Body of pancreas (tissue), 4 donors: Measurements from ENCODE around the gene KIAA1217.

Experiments used
- POLR2A ChIP-seq, 3 donors: fragments of 450-650 bp; IDR thresholded peaks; one replicate each; pipeline ENCODE4 v1.6.1; 2016; ENCODE audit warnings: antibody characterized with exemption in 3 of 3, mild to moderate bottlenecking in 2 of 3
- TF ChIP-seq, protein P1 (sequence below), 7 experiments: fragments of 450-650 bp in 4 of 7; fragments of 200-600 bp in 3 of 7; sonication (generic) in 3 of 7; IDR thresholded peaks; one replicate each; pipeline ENCODE4 v1.5.1; 2016 to 2019; ENCODE audit warnings: antibody characterized with exemption in 7 of 7

DNA sequence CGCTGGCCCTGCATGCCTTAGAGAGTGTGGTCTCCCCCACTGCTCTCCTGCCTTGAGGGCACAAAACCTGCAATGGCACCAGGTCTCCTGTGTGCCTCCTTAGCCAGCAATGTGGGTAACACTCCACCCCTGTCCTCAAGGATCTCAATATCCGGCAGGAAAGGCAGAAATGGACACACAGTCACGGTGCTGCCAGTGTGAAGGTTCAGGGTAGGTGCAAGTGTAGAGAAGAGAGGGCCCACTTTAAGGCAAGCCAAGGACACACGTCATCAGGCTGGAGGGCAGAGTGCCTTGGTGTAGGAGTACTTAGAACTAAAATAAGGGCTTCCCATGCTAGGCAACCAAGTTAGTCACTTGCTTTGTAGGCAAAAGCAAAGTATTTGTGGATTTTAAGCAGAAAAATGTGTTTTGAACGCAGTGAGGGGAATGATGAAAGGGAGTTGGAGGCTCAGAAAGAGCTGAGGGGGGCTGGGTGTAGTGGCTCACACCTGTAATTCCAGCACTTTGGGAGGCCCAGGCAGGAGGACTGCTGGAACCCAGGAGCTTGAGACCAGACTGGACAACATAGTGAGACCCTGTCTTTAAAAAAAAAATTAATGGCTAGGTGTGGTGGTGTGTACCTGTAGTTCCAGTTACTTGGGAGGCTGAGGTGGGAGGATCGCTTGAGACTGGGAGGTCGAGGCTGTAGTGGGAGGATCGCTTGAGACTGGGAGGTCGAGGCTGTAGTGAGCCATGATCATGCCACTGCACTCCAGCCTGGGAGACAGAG lies 361.9 kb downstream of the KIAA1217 start:
- TF ChIP-seq, protein P1, sequence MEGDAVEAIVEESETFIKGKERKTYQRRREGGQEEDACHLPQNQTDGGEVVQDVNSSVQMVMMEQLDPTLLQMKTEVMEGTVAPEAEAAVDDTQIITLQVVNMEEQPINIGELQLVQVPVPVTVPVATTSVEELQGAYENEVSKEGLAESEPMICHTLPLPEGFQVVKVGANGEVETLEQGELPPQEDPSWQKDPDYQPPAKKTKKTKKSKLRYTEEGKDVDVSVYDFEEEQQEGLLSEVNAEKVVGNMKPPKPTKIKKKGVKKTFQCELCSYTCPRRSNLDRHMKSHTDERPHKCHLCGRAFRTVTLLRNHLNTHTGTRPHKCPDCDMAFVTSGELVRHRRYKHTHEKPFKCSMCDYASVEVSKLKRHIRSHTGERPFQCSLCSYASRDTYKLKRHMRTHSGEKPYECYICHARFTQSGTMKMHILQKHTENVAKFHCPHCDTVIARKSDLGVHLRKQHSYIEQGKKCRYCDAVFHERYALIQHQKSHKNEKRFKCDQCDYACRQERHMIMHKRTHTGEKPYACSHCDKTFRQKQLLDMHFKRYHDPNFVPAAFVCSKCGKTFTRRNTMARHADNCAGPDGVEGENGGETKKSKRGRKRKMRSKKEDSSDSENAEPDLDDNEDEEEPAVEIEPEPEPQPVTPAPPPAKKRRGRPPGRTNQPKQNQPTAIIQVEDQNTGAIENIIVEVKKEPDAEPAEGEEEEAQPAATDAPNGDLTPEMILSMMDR (IDR thresholded peaks at IDR 0.05), result no peak
- TF ChIP-seq POLR2A (IDR thresholded peaks at IDR 0.05), result no peak
